GM21447 (cell line): ENCODE measurements around the gene STK11IP.

ENCODE experiments used
- ATAC-seq: cut with Tn5 transposase; IDR thresholded peaks from one replicate; pipeline ENCODE4 v1.9.1; 2021; ENCODE audit not compliant: unreplicated experiment

Gene STK11IP

GRCh38 chr2:219614076-219614860 is 16.6 kb downstream of the STK11IP start:
- no peak for ATAC-seq

- no peak for ATAC-seq
Measured at GRCh38 chr2:219615036-219615435, 17.4 kb downstream of the STK11IP start.

- no peak for ATAC-seq
Measured at GRCh38 chr2:219615894-219616293, 18.2 kb downstream of the STK11IP start.

- no peak for ATAC-seq
Measured at GRCh38 chr2:219616550-219616949, 18.9 kb downstream of the STK11IP start.

- no peak for ATAC-seq
Measured at GRCh38 chr2:219618733-219619122, 21.1 kb downstream of the STK11IP start.

GRCh38 chr2:219619235-219619634 is 21.6 kb downstream of the STK11IP start:
- ATAC-seq, result no peak

GRCh38 chr2:219620546-219620945 is 22.9 kb downstream of the STK11IP start:
- no peak for ATAC-seq

GRCh38 chr2:219621935-219622334 is 24.3 kb downstream of the STK11IP start:
- no peak for ATAC-seq

- no peak for ATAC-seq
Measured at GRCh38 chr2:219622472-219622871, 24.8 kb downstream of the STK11IP start.

- no peak for ATAC-seq
Measured at GRCh38 chr2:219624565-219624964, 26.9 kb downstream of the STK11IP start.

- no peak for ATAC-seq
Measured at GRCh38 chr2:219625179-219625578, 27.5 kb downstream of the STK11IP start.

GRCh38 chr2:219626540-219626939 is 28.9 kb downstream of the STK11IP start:
- no peak for ATAC-seq

- ATAC-seq, result no peak
Measured at GRCh38 chr2:219627103-219628100, 29.7 kb downstream of the STK11IP start, which contains the start of gene SLC4A3. Gene SLC4A3 (plus strand): TSS chr2:219627630. CDS start chr2:219627993, 363 bp downstream.

- no peak for ATAC-seq
Measured at GRCh38 chr2:219628235-219628985, 30.8 kb downstream of the STK11IP start.

GRCh38 chr2:219628986-219629901 is 31.6 kb downstream of the STK11IP start:
- no peak for ATAC-seq

- no peak for ATAC-seq
Measured at GRCh38 chr2:219629976-219630695, 32.5 kb downstream of the STK11IP start.

GRCh38 chr2:219630770-219631405 is 33.2 kb downstream of the STK11IP start:
- no peak for ATAC-seq

- ATAC-seq, result no peak
Measured at GRCh38 chr2:219631406-219631891, 33.8 kb downstream of the STK11IP start.
